Stimulated activated CD8-positive, alpha-beta memory T cell treated with anti-CD3 and anti-CD28 coated beads, Interleukin-7, amount 100 ng/mL, for 24 hours (primary cell): Measurements from ENCODE around the gene SLC35F3.
"Not testable (repeated sequence)": the region's sequence is repeated elsewhere in the genome, so short reads cannot be mapped to it uniquely, and the experiment has no call there.

Source experiments
- DNase-seq: peaks from one replicate; pipeline ENCODE4 v3.0.0-alpha.2; 2020; ENCODE audit warnings: low read depth

SLC35F3 gene

DNA sequence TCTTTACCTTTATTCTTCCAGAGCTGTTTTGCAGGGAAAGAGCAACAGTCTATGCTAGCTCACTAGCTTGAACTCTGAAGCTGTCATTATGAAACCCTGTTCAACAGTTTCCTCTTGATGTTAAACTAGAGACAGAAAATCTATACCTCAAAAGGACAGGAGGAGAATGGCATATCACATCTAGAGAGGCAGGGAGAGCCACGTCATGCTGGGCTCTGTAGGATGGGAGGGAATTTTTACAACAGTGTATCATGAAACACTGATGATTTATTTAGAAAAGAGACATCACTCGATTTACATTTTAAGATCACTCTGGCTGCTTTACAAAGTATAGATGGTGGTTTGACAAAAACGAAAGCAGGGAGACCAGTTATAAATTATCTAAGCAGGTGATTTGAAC, 243.9 kb downstream of the SLC35F3 start:
- no peak for DNase-seq

DNA sequence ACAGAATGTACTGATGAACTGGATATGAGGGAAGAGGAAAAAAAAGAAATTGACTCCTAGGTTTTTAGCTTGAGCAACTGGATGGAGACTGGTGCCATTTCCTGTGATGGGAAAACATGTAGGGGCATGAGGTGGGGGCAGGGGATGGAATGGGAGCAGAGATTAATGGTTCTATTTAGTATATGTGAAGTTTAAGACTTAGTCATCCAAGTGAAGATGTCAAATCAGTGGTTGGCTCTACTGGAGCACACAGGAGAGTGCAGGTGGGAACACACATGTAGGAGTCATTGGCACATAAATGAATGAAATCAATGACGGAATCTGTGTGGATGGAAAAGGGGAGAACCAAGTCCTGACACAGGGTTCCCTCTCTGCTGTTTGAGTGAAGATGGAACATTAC, 244.3 kb downstream of the SLC35F3 start:
- no peak for DNase-seq

DNA sequence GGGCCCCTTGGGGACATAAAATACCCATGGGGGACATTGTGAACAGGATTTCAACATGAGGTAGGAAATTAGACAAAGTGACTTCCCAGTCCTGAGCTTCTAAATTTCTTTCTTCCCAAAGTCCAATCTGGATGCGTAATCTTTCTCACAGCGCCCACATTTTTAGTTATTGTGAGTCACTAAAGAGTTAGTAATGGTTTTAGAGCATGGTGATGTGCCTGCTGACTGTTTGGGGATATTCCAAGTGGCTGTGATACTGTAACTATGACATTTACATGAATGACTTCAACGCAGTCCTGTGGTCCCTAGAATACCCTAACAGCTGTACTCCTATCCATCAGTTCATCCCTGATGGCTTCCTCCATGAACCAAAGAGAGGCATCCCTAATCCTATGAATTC, 244.7 kb downstream of the SLC35F3 start:
- no peak for DNase-seq

DNA sequence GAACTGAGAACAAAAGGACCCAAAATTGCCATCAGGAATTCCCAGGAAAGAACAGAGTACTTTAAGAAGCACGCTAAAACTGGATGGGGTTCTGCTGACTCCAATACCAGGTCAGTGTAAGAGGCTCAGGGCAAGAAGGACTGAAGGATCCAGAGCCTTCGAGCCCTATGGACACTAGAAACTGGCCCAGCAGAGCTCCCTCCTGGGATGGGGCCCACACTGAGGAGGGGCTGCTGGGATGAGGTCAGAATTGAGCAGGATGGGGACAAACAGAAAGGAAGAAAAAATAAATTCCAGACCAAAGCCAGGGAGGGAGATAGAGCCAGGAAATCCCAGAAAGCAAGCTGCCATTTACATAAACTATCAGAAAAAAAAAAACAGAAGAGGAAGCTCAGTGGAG, 246.4 kb downstream of the SLC35F3 start:
- no peak for DNase-seq

DNA sequence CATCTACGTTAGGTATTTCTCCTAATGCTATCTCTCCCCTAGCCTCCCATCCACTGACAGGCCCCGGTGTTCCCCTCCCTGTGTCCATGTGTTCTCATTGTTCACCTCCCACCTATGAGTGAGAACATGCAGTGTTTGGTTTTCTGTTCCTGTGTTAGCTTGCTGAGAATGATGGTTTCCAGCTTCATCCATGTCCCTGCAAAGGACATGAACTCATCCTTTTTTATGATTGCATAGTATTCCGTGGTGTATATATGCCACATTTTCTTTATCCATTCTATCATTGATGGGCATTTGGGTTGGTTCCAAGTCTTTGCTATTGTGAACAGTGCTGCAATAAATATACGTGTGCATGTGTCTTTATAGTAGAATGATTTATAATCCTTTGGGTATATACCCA, 247.9 kb downstream of the SLC35F3 start:
- not testable (repeated sequence) for DNase-seq

DNA sequence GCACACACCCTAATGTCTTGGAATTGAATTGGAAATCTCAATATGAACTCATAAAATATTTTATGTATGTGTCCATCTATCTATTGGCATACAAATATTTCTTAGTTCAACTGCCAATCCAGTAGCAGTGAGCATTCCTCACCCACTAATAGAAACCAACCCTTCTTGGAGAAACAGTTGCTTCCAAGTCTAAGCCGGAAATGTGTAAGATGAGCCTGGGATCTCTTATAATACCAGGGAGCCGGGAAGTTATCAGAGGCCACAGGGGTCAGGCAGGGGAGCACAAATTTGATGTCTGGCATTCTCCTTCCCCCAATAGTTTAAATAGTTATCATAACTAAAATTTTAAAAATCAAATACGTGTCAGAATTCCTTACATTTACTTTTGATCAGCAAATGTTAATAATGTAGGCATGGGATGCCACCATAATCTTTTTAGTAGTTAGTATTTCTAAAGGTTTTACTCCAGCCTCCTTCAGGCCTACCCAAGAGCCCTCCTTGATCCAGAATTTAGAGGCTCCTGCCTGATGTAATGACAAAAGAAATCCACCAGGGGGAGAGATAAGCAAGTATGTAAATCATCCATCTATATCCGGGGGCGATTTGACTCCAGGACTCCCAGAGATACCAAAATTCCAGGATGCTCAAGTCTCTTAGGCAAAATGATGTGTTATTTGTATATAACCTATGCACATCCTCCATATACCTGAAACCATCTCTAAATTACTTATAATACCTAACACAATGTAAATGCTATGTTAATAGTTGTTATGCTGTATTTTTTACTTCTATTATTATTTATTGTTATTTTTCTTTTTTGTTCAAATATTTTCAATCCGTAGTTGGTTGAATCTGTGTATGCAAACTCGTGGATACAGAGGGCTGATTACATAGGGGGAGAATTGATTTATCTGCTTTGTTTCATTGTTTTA, 250.1 kb downstream of the SLC35F3 start:
- no peak for DNase-seq

- DNase-seq = no peak
Observed at GRCh38 chr1:234162661-234163060, 258.2 kb downstream of the SLC35F3 start.

DNA sequence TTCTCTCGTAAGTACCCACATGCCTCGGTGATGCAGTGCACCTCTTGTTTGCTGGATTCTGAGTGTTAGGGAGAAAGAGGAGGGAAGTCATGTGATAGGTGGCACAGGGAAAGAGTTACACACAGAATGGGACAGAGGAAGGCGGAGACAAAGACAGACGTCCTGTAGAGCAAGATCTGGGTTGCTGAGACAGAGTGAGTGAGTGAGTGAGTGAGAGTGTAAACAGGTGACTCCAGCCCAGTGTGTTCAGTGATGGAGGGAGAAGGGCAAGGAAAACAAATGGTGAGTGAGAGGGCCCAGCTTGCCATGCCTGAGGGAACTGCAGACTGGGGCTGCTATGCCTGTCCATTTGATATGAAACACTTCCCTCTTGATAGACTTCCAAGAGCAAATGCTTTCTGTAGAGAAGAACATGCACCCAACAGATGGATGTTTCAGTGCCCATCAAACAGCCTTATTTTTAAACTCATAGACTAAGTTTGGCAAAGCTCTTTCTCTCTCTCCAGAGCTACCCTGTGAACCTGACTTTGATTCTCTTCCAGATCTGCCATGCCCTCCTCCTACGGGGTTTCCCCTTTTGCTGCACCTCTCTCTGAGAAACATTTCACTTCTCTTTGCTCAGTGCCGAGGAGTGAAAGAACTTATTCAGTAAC, 258.9 kb downstream of the SLC35F3 start:
- no peak for DNase-seq

DNA sequence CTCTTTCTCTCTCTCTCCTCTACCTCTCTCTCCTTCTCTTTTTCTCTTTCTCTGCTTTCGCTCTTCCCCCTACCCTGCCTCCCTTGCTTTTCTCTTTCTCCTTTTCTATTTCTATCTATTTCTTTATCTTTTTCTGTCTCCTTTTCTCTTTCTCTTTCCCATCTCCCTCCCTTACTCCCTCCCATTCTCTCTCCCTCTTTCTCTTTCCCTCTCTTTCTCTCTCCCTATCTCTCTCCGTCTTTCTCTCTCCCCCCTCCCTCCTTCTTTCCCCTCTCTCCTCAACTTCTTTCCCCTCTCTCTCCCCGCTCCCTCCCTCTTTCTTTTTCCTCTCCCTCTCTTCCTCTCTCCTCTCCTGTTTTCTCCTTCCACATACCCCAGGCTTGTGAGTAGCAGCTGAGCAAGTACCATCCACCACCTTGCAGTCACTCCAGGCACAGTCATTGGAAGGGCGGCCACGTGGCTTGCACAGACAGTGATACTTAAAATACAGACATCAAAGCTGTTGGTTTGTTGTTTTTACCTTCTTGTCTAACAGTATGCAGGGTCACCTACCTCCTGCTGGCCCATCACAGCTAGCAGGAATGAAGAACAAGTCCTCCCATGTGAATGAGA, 259.7 kb downstream of the SLC35F3 start:
- no peak for DNase-seq

DNA sequence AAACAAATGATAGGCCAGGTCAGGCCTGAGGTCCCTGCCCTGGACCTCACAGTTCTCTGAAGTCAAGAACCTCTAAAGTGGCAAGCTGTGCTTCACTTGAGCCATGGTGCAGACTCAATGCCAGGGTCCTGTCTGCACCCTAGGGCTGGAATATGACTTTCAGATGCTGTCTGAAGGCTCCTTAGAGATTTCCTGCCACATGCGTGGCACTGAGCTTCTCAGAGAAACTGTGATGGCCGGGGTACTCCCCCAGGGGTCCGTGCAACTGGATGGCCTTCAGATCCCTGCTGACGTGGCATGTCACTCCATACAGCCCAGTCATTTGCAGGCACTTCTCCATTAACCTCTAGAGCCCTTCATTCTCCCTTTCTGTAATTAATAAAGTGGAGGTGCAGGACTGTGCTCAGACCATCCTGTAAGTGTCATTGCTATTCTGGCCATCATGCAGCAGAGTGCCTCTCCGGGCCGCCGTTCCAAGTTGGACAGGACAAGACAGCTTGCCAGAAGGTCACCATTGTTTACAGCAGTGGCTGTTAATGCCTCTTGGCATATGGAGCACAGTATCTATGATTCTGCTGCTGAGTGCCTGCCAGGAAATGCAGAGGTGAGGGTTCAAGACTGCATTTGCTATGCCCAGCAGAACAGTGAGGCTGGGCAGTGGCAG, 263.7 kb downstream of the SLC35F3 start:
- DNase-seq = no peak

GRCh38 chr1:234169161-234169849, 264.8 kb downstream of the SLC35F3 start:
- no peak for DNase-seq

GRCh38 chr1:234170067-234170466, 265.6 kb downstream of the SLC35F3 start:
- DNase-seq = no peak

- no peak for DNase-seq
Observed at GRCh38 chr1:234170622-234171021, 266.1 kb downstream of the SLC35F3 start.

DNA sequence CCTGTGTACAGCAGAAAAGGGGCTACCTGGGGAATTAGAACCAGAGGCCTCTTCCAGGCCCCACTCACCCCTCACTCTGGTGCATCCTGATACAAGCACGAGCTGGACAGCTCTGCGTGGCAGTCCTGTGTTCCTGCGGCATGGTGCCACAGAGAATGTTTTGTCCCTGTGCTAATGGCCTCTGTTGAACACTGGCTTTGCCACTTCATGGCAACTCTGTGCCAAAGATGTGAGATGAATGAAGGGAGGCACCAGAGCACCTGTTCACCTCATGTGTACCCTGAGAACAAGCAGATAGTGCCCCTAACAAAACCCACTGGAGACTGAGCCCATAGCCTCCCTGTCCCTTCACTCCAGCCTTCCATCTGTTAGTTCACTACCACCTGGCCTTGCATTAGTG, 269.5 kb downstream of the SLC35F3 start:
- DNase-seq = no peak

DNA sequence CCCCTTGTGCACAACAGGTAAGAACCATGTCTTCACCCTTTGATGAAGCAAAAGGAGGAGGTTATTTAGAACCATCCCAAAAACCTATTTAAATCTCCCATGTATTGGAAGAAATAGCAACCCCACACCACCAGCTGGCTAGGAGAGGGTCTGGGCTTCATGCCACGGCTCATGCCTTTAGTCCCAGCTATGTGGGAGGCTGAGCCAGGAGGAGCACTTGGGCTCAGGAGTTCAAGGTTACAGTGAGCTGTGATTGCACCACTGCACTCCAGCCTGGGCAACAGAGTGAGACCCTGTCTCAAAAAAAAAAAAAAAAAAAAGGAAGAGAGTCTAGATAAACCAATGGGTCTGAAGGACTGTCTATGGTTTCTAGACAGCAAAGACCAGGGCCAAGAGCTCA, 270.9 kb downstream of the SLC35F3 start:
- no peak for DNase-seq

GRCh38 chr1:234176000-234176399, 271.5 kb downstream of the SLC35F3 start:
- no peak for DNase-seq

- DNase-seq = not testable (repeated sequence)
Observed at GRCh38 chr1:234176847-234177246, 272.4 kb downstream of the SLC35F3 start.

DNA sequence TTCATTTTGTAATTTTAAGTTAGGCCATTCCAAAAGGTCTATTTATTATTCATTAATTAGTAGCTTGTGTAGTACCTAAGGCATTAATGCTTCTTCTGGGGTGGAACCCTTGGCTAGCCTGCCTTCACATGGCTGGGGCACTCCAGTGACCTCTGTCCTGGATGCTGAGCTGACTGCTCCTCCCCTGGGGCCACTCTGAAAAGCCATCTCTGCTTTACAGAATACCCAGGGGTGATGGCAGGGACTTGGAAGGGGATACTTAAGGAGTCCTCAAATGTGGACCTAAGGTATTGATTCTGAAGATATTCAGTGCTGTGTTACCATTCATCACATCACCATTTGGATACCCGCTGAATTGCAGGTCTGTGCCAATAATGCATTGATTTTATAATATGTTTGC, 281.0 kb downstream of the SLC35F3 start:
- DNase-seq = no peak

DNA sequence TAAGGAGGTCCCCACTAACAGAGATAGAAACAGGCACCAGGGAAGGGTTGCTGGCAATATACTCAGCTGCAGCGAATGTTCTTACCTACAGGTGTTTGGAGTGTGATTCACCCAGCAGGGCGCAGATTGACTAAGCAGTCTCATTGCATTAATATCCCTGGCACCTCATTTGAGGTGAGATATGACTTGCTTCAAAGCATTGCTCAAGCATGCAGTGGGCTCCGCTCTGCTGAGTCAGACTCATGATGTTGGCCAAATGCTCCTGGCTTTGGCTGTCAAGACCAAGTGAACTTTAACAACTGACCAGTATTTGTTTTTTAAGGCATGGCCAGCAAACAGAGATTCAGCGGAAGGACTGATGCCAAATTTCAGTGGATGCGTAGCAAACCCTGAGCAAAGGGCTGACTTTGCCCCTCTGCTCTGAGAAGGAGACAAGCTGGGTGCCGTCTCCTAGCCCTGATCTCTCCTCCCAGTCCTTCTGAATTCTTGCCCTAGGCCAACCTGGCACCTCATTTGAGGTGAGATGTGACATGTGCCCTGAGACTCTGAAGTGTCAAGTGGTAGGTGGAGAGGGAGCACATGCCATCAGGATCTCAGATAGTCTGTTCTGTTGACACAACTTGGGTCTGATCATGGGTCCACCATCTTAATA, 281.7 kb downstream of the SLC35F3 start:
- DNase-seq = no peak

- no peak for DNase-seq
Observed at GRCh38 chr1:234188454-234188792, 283.9 kb downstream of the SLC35F3 start.

DNA sequence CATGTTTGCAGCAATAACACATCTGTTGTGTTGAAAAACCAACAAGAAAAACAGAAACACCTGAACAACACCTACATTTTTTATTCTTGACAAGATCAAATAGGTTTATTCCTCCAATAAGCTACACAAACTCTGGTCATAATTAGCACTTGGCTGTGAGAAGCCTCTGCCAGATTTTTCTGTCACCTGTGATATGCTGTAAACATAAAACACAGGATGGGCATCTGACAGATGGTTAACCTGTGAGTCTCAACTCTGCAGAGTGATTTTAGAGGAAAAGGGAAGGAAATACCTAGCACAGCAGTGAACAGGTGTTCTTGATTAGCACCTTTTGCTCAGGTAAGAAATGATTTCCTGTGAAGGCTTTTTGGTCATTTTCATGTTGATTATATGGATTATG, 293.4 kb downstream of the SLC35F3 start:
- DNase-seq = no peak
